MG63 (cell line): Measurements from ENCODE around the gene BRINP1. TPM values are rescaled to one million over a fixed set of nuclear protein-coding genes. Genes with fewer than 3 reads are reported as not detected.

ENCODE experiments used
- DNase-seq: peaks from one replicate; pipeline ENCODE4 v3.0.0-alpha.2; 2020
- H3K27me3 ChIP-seq: fragments of 250-450 bp; sonication (Bioruptor Pico); 2 replicates; pipeline ENCODE4 v1.5.1; 2020; ENCODE audit warnings: mild to moderate bottlenecking, moderate library complexity
- H3K36me3 ChIP-seq: fragments of 250-450 bp; sonication (Bioruptor Pico); 2 replicates; pipeline ENCODE4 v1.5.1; 2020; ENCODE audit warnings: mild to moderate bottlenecking, moderate library complexity
- H3K4me3 ChIP-seq: fragments of 250-450 bp; sonication (Bioruptor Pico); 2 replicates; pipeline ENCODE4 v1.5.1; 2020; ENCODE audit warnings: mild to moderate bottlenecking, moderate library complexity
- H3K9me3 ChIP-seq: fragments of 250-450 bp; sonication (Bioruptor Pico); 2 replicates; pipeline ENCODE4 v1.5.1; 2020; ENCODE audit warnings: mild to moderate bottlenecking, moderate library complexity
- total RNA-seq: library from RNA; depleted of rRNA; stranded (reverse); fragments of >200 nt; shearing (Covaris generic); gene quantifications from 2 replicates; pipeline ENCODE4 v1.2.3, GENCODE V29; 2014; ENCODE audit warnings: low replicate concordance; rRNA removed

The BRINP1 gene
- total RNA-seq, result 0.49 TPM in 1 of 2 replicates, not detected in the other

GRCh38 chr9:119368681-119369581 lies at the start of gene BRINP1:
TSS of gene BRINP1 (minus strand) at chr9:119369435. CDS start at chr9:119313355, 56,080 bp downstream.
- Histone ChIP-seq H3K9me3 (no peaks in the 10 kb centered on the region), H3K36me3 (no peaks in the 10 kb centered on the region), H3K27me3 (peaks cover 17% of the 10 kb centered on the region), H3K4me3 (peak within 1 kb of the TSS; percentile 47)
- DNase-seq, result peak; percentile 64

- Histone ChIP-seq H3K4me3 (no peak overlapping the region), H3K36me3 (no peaks in the 10 kb centered on the region), H3K9me3 (no peaks in the 10 kb centered on the region), H3K27me3 (no peaks in the 10 kb centered on the region)
- DNase-seq, result no peak
Observed at GRCh38 chr9:119418721-119419120, 49.5 kb upstream of the BRINP1 start.

GRCh38 chr9:119416793-119417192 lies 47.6 kb upstream of the BRINP1 start:
- H3K9me3 ChIP-seq, result no peaks in the 10 kb centered on the region
- H3K27me3 ChIP-seq, result no peaks in the 10 kb centered on the region
- no peak overlapping the region for H3K4me3 ChIP-seq
- DNase-seq, result no peak
- no peaks in the 10 kb centered on the region for H3K36me3 ChIP-seq

GRCh38 chr9:119412399-119412798 lies 43.2 kb upstream of the BRINP1 start:
- Histone ChIP-seq H3K27me3 (no peaks in the 10 kb centered on the region), H3K36me3 (no peaks in the 10 kb centered on the region), H3K9me3 (no peaks in the 10 kb centered on the region), H3K4me3 (no peak overlapping the region)
- DNase-seq, result no peak

- Histone ChIP-seq H3K9me3 (no peaks in the 10 kb centered on the region), H3K36me3 (no peaks in the 10 kb centered on the region), H3K27me3 (no peaks in the 10 kb centered on the region), H3K4me3 (no peak overlapping the region)
- no peak for DNase-seq
Observed at GRCh38 chr9:119409552-119409951, 40.3 kb upstream of the BRINP1 start.

- no peak for DNase-seq
- H3K27me3 ChIP-seq, result no peaks in the 10 kb centered on the region
- H3K9me3 ChIP-seq, result no peaks in the 10 kb centered on the region
- H3K4me3 ChIP-seq, result no peak overlapping the region
- no peaks in the 10 kb centered on the region for H3K36me3 ChIP-seq
Observed at GRCh38 chr9:119400606-119401005, 31.4 kb upstream of the BRINP1 start.

- H3K9me3 ChIP-seq, result no peaks in the 10 kb centered on the region
- H3K36me3 ChIP-seq, result no peaks in the 10 kb centered on the region
- H3K27me3 ChIP-seq, result no peaks in the 10 kb centered on the region
- DNase-seq, result no peak
- no peak overlapping the region for H3K4me3 ChIP-seq
Observed at GRCh38 chr9:119398350-119398749, 29.1 kb upstream of the BRINP1 start.

- DNase-seq, result no peak
- H3K9me3 ChIP-seq, result no peaks in the 10 kb centered on the region
- no peaks in the 10 kb centered on the region; the same call in 1 of the 2 replicates for H3K27me3 ChIP-seq
- H3K36me3 ChIP-seq, result no peaks in the 10 kb centered on the region
- H3K4me3 ChIP-seq, result no peak overlapping the region
Observed at GRCh38 chr9:119391878-119392277, 22.6 kb upstream of the BRINP1 start.

GRCh38 chr9:119375892-119376291 lies 6.7 kb upstream of the BRINP1 start:
- Histone ChIP-seq H3K9me3 (no peaks in the 10 kb centered on the region), H3K4me3 (no peak overlapping the region), H3K27me3 (no peaks in the 10 kb centered on the region), H3K36me3 (no peaks in the 10 kb centered on the region)
- peak; percentile 31 for DNase-seq

GRCh38 chr9:119372951-119373350 lies 3.7 kb upstream of the BRINP1 start:
- peaks cover 14% of the 10 kb centered on the region for H3K27me3 ChIP-seq
- H3K36me3 ChIP-seq, result no peaks in the 10 kb centered on the region
- H3K9me3 ChIP-seq, result no peaks in the 10 kb centered on the region
- H3K4me3 ChIP-seq, result no peak overlapping the region
- DNase-seq, result no peak

- H3K36me3 ChIP-seq, result no peaks in the 10 kb centered on the region
- peak; percentile 28 for DNase-seq
- H3K9me3 ChIP-seq, result no peaks in the 10 kb centered on the region
- H3K4me3 ChIP-seq, result no peak overlapping the region
- peaks cover 17% of the 10 kb centered on the region for H3K27me3 ChIP-seq
Observed at GRCh38 chr9:119370816-119371215, 1.6 kb upstream of the BRINP1 start.

- DNase-seq, result no peak
- Histone ChIP-seq H3K9me3 (no peaks in the 10 kb centered on the region), H3K4me3 (peak overlapping the region; percentile 47), H3K36me3 (no peaks in the 10 kb centered on the region), H3K27me3 (peaks cover 17% of the 10 kb centered on the region)
Observed at GRCh38 chr9:119369680-119370366, 588 bp upstream of the BRINP1 start.

- H3K4me3 ChIP-seq, result no peak overlapping the region
- DNase-seq, result no peak
- no peaks in the 10 kb centered on the region for H3K9me3 ChIP-seq
- no peaks in the 10 kb centered on the region for H3K36me3 ChIP-seq
- peaks cover 17% of the 10 kb centered on the region for H3K27me3 ChIP-seq
Observed at GRCh38 chr9:119368179-119368578, 1.1 kb downstream of the BRINP1 start.

- Histone ChIP-seq H3K27me3 (peaks cover 17% of the 10 kb centered on the region), H3K9me3 (no peaks in the 10 kb centered on the region), H3K4me3 (no peak overlapping the region), H3K36me3 (no peaks in the 10 kb centered on the region)
- no peak for DNase-seq
Observed at GRCh38 chr9:119367683-119368075, 1.6 kb downstream of the BRINP1 start.

- no peak for DNase-seq
- Histone ChIP-seq H3K27me3 (peaks cover 17% of the 10 kb centered on the region), H3K36me3 (no peaks in the 10 kb centered on the region), H3K4me3 (no peak overlapping the region), H3K9me3 (no peaks in the 10 kb centered on the region)
Observed at GRCh38 chr9:119366909-119367682, 2.1 kb downstream of the BRINP1 start.

- no peak overlapping the region for H3K4me3 ChIP-seq
- DNase-seq, result peak; percentile 20
Observed at GRCh38 chr9:119365291-119366027, 3.8 kb downstream of the BRINP1 start.

More at GRCh38 chr9:119365291-119366027, 3.8 kb downstream of the BRINP1 start:
- H3K9me3 ChIP-seq, result no peaks in the 10 kb centered on the region
- H3K36me3 ChIP-seq, result no peaks in the 10 kb centered on the region
- H3K27me3 ChIP-seq, result peaks cover 17% of the 10 kb centered on the region
